ENCODE data around the gene STK32A.

DNA sequence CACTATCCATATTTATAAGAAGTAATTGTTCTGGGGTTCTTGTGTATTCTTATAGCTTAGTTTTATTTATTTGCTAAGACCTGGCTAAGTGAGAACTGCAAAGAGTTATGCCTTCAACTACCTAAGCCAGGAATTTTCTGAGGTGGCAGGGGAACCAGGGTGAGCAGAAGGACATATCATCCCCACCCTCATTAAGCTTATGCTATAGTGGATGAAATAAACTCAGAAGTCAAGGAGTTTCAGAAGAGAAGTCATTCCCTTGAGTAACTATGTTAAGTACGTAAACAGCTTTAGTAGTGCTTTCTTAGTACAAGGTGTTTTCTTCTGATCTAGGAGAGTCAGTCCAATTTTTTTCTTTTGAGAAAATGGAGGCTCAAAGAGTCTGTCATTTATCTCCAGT, 41.7 kb downstream of the STK32A start:
- TF ChIP-seq POLR2A (IDR thresholded peaks at IDR 0.05; ENCODE audit: low read length), result no peak
- TF ChIP-seq EHMT2 (IDR thresholded peaks at IDR 0.05; ENCODE audit: low read depth), result no peak

Data from A549 (cell line).